GM21390 (cell line): ENCODE measurements around the gene ATP2B2.

ENCODE experiments used
- ATAC-seq: cut with Tn5 transposase; IDR thresholded peaks from one replicate; pipeline ENCODE4 v1.9.1; 2021; ENCODE audit not compliant: unreplicated experiment

ATP2B2 gene

GRCh38 chr3:10368512-10368911 is 136.9 kb downstream of the ATP2B2 start:
- ATAC-seq = no peak

GRCh38 chr3:10367506-10367905 is 137.9 kb downstream of the ATP2B2 start:
- ATAC-seq = no peak

GRCh38 chr3:10366651-10367101 is 138.7 kb downstream of the ATP2B2 start:
- no peak for ATAC-seq

GRCh38 chr3:10365791-10366190 is 139.6 kb downstream of the ATP2B2 start:
- no peak for ATAC-seq

- no peak for ATAC-seq
Measured at GRCh38 chr3:10365316-10365715, 140.1 kb downstream of the ATP2B2 start.

GRCh38 chr3:10364806-10365205 is 140.6 kb downstream of the ATP2B2 start:
- ATAC-seq = no peak

- no peak for ATAC-seq
Measured at GRCh38 chr3:10363935-10364334, 141.5 kb downstream of the ATP2B2 start.

GRCh38 chr3:10361375-10361774 is 144.0 kb downstream of the ATP2B2 start:
- no peak for ATAC-seq

GRCh38 chr3:10360478-10360877 is 144.9 kb downstream of the ATP2B2 start:
- no peak for ATAC-seq

GRCh38 chr3:10359761-10360161 is 145.6 kb downstream of the ATP2B2 start:
- no peak for ATAC-seq

- ATAC-seq = no peak
Measured at GRCh38 chr3:10358309-10358980, 146.9 kb downstream of the ATP2B2 start.

GRCh38 chr3:10357592-10358308 is 147.6 kb downstream of the ATP2B2 start:
- ATAC-seq = peak; percentile 71

GRCh38 chr3:10357095-10357494 is 148.3 kb downstream of the ATP2B2 start:
- ATAC-seq = no peak

GRCh38 chr3:10356461-10356981 is 148.9 kb downstream of the ATP2B2 start:
- ATAC-seq = no peak

- ATAC-seq = no peak
Measured at GRCh38 chr3:10354361-10355015, 150.9 kb downstream of the ATP2B2 start.

- no peak for ATAC-seq
Measured at GRCh38 chr3:10353661-10354360, 151.6 kb downstream of the ATP2B2 start.

GRCh38 chr3:10353160-10353559 is 152.2 kb downstream of the ATP2B2 start:
- no peak for ATAC-seq

GRCh38 chr3:10352146-10352911 is 153.1 kb downstream of the ATP2B2 start:
- no peak for ATAC-seq

- no peak for ATAC-seq
Measured at GRCh38 chr3:10351013-10351735, 154.2 kb downstream of the ATP2B2 start.
